IPS DF 4.7 (cell line): ENCODE results near the gene BMP7.
"Not testable (repeated sequence)": the region's sequence is repeated elsewhere in the genome, so short reads cannot be mapped to it uniquely, and the experiment has no call there.

Experiments used
- DNase-seq: peaks from one replicate; pipeline ENCODE4 v3.0.0-alpha.2; 2013; ENCODE audit warnings: low spot score; ENCODE audit errors: extremely low read depth

BMP7 gene

GRCh38 chr20:57194154-57194553 lies 72.3 kb downstream of the BMP7 start:
- DNase-seq = no peak

DNA sequence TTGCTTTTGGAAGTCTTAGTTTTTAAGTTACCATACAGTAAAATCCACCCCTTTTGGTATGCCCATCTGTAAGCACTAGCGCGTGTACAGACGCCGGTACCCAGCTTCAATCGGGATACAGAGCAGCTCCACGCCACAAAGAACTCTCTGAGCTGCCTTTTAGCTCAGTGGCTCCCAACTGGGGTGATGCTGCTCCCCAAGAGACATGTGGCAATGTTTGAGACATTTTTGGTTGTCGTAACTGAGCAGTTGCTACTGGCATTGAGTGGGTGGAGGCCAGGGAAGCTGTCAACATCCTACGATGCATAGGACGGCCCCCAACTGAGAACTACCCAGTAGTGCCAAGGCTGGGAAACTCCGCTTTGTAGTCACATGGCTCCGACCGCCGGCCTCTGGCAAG lies 73.3 kb downstream of the BMP7 start:
- no peak for DNase-seq

DNA sequence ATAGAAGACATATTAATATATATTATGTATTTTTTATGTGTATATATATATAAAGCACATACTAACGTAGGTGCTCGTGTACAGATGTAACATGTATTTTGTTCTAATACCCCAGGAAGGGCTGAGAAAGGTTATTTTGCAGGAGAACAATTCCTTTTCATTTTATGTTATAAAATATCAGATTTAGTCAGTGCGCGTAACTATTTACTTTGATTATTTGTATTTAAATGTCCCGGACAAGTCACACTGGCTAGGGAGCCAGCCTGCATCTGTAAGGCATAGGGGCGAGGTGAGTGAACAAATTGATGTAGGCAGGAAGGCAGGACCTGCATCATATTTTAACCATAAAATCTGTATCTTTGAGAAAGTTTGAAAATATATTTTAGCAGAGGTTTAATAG lies 74.1 kb downstream of the BMP7 start:
- DNase-seq = no peak

- not testable (repeated sequence) for DNase-seq
These were observed 75.2 kb downstream of the BMP7 start for GRCh38 chr20:57191265-57191638.

GRCh38 chr20:57190536-57191264 lies 75.7 kb downstream of the BMP7 start:
- DNase-seq = no peak

DNA sequence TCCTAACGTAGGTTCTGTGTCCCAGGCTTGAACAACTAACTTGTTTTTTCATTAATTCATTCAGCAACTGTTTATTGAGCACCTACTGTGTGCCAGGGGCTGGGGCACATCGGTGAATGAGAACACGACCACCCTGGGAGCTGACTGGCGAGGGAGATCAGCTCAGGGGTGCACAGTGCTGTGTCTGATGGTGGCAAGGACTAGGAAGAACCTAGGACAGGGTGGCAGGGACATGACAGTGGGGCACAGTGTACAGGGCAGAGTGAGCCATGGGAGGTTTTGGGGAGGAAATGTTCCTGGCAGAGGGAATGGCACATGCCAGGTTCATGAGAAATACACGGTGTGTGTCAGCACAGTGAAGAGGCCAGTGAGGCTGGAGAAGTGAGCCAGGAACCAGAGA lies 76.7 kb downstream of the BMP7 start:
- no peak for DNase-seq

- DNase-seq = no peak
These were observed 77.8 kb downstream of the BMP7 start for GRCh38 chr20:57188576-57189079.

DNA sequence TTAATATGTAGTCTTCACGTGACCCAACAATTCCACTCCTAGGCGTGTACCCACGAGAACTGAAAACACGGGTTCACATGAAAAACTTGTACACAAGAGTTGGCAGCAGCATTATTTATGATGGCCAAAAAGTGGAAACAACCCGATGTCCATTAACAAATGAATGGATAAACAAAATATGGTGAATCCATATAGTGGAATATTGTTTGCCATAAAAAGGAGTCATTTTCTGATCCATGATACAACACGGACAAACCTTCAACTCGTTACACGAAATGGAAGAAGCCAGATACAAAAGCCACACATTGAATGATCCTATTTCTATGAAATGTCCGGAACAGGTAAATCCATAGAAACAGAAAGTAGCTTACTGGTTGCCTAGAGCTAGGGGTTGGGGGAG lies 78.4 kb downstream of the BMP7 start:
- DNase-seq = no peak

DNA sequence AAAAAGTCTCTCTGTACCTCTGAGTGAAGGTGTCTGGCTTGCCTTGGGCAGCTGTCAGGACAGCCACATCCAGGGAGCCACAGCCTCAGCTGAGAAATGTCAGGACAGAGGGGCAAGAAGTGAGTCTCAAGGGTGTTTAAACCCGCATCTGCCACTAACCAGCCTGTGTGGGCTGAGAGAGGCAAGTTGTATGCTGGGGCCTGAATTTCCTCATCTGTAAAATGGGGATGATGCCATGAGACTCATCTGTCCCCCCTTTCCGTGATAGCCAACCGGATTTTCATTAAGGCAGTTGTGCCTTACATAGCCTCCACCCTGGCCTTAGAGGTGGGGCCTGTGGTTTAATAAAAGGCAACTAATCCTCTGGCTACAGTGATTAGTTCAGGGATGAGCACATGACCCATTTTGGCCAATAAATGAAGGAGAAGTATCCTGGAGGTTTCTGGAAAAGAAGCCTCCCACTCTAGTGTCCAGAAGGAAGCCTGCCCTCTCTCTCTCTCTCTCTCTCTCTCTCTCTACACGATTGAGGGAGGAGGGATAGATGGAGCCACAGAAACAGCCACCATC lies 79.3 kb downstream of the BMP7 start:
- no peak for DNase-seq

DNA sequence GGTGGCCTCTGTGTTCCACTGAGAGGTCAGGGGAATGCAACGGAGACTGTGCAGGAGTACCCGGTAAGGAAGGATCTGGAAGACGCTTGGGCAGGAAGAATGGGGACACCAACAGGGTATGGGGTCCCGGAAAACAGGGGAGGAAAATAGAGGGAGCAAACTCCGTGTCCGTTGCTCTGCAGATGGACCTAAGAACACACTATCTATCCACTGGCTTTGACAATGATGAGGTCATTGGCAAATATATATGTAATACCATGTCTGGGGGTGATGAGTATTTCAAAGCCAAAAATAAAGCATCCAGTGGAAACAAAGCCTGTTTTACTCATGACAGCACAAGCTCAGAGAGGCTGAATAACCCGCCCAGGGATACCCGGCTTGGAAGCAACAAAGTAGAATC lies 80.2 kb downstream of the BMP7 start:
- DNase-seq = no peak

GRCh38 chr20:57185188-57185743 lies 81.2 kb downstream of the BMP7 start:
- no peak for DNase-seq

DNA sequence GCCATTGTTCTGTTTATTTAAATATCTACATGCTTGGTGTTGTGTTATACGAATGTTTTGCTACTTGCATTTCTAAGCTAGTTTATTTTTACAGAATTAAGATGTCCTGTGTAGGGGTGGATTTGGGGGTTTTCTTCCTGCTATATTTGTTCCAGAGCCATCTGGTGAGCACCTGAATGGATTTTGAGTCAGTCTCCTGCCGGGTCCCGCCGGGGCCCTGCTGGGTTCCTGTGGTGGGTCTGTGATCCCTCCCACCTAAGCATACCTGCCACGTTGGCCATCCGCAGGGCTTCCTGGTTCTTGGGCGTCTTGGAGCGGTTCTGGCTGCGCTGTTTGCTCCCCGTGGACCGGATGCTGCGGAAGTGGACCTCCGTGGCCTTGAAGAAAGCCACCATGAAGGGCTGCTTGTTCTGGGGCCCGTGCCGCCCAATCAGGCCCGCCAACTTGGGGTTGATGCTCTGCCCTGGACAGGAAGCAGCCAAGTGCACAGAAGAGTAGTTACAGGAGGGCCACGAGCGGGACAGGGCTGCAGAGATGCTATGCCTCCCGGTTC lies 82.9 kb downstream of the BMP7 start:
- no peak for DNase-seq

DNA sequence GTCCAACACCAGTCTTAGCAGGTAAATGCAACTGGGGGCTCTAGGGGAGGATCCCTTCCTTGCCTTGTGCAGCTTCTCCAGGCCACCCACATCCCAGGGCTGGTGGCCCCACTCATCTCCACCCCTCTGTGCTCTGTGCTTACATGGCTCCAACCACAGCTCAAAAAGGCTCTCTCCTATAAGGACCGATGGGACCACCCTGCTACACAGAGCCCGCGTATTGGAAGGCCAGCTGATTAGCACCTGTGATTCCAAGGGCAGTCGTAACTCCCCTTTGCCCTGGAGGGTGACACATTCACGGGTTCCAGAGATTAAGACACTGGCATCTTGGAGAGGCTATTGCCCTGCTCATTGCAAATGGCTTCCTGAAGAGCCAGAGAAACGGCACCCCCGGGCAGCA lies 84.8 kb downstream of the BMP7 start:
- no peak for DNase-seq

- DNase-seq = no peak
These were observed 85.5 kb downstream of the BMP7 start for GRCh38 chr20:57180954-57181353.

DNA sequence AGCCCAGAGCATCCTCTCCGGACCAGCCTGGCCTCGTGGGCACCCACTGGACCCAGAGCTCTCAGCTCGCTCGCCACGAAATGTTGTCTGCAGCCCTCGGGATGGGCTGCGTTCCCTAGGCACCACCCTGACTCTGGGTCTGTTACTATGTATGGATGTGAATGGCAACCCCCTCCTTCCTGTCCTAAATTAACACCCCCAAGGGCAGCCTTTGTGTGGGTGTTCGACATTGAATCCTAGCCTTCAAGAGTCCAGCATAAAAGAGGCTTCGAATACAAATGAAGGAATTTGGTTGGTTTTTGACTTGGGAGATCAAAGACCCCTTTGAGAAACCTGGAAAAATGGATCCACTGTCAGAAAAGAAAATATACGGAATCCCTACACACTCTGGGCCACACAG lies 86.1 kb downstream of the BMP7 start:
- DNase-seq = no peak

GRCh38 chr20:57179265-57179664 lies 87.2 kb downstream of the BMP7 start:
- DNase-seq = no peak

DNA sequence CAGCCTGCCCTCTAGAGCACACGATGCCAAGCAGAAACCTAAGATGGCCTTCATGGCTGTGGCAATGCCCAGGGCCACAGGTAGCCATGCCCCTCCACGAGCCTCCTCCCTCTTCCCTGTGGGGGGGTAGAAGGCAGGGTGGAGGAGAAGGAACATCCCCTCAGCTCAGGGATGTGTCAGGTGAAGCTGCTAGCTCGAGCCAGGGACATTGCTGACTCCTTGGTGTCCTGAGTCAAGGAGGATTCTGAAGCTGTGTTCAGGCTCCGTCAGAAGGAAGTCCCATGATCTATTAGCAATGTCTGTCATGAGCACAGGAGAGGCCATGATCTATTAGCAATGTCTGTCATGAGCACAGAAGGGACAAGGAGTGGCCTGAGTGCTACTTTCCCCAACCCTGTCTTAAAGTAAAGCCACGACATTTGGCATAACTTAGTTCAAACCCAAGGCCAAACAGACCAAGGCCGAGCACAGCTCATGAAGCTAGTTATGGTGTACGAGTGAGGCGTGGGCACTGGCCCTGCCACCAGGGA lies 87.8 kb downstream of the BMP7 start:
- no peak for DNase-seq

DNA sequence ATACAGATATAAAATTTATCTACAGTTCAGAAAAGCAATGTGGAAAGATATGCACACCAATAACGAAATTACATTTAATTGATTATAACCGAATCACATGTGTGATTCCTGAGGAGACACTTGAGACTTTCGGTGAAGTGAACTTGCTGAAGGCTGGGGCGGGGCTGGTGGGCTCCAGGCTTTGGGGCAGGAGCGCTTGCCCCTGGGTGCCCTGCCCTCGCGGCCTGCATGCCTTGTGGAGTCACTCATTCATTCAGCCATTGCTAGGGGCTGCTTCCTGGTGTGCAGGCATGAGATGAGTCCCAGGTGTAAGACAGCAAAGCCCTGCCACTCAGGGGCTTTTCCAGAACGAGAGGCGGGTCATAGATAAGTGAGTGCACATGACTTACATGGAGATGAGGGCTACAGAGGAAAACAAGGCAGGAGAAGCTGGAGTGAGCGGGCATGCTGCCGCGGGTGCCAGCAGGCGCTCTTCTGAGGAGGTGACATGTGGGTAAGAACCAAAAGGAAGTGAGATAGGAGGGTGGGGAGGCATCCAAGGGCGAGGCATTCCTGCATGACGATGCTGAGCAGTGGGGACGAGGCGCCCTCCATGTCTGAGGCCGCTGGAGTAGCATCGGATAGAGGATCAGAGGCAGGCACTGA lies 88.7 kb downstream of the BMP7 start:
- no peak for DNase-seq

DNA sequence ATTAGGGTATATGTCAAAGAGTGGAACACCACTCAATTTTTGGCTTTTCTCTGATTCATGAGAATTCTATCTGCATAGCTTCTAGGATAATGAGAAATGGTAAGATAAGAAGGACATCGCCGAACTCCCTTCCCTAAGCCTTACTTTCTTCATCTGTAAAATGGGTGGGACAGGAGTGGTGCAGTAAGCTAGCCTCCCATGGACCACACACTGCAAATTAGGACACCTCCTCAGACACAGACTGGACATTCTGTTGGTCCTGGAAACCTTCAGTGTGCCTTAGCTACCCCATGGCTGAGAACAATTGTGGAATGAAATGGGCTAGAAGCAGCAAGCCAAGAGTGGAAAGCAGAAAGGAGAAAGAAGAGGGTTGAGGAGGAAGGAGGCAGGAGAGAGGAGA lies 89.6 kb downstream of the BMP7 start:
- DNase-seq = no peak

GRCh38 chr20:57175397-57176010 lies 90.9 kb downstream of the BMP7 start:
- no peak for DNase-seq

DNA sequence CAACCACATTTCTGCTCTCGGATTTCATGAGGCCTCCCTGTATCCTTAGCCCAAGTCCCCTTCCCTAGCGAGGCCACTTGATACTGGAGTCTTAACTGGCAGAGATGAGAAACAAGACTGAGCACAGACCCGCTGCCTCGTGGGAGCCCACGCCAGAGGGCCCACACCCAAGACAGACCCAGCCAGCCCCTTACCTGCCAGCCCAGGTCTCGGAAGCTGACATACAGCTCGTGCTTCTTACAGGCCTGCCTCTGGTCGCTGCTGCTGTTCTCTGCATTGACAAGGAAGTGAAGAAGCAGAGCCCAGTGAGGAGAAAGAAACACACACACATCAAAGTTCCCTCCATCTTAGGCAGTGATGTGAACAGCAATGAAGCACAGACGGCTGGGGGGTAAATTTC lies 91.7 kb downstream of the BMP7 start:
- DNase-seq = no peak

- DNase-seq = no peak
These were observed 92.5 kb downstream of the BMP7 start for GRCh38 chr20:57173986-57174385.
